Measurements from ENCODE around the gene SLC16A7.

DNA sequence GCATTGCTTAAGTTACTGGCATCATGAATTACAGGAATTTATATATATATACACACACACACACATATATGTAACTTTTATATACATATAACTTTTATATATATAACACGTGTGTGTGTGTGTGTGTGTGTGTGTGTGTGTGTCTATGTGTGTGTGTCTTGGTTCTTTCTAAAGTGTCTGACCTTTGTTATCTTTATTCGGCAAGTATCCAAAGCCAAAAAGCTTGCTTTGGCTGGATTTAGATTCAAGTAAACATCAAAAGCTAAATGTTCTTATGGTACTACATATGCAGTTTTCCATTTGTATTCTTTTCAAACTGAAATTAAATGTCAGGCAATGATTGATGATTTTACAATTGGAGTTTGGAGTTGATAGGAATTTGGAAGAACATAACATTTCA lies 69.9 kb downstream of the SLC16A7 start:
- no peak for TF ChIP-seq POLR2AphosphoS5 (IDR thresholded peaks at IDR 0.05; ENCODE audit: low read depth, low read length)
- TF ChIP-seq POLR2A (IDR thresholded peaks at IDR 0.05; ENCODE audit: low read depth, low read length): no peak

Data from GM12892 (cell line).